Adrenal gland (tissue), 5 donors: ENCODE data around the gene HORMAD2.
"Not testable (repeated sequence)": the region's sequence is repeated elsewhere in the genome, so short reads cannot be mapped to it uniquely, and the experiment has no call there.

ENCODE experiments used
- POLR2A ChIP-seq, 2 donors: fragments of 450-650 bp; IDR thresholded peaks; one replicate each; pipeline ENCODE4 v1.6.1; 2017; ENCODE audit warnings: antibody characterized with exemption in 2 of 2, mild to moderate bottlenecking in 2 of 2, moderate library complexity in 1 of 2
- TF ChIP-seq, protein P1 (sequence below), 6 experiments: fragments of 450-650 bp in 4 of 6; fragments of 200-600 bp in 2 of 6; sonication (generic) in 1 of 6; IDR thresholded peaks; 1 replicate in 5 of 6; 2 replicates in 1 of 6; pipeline versions ENCODE4 v1.5.1 to v1.8.0; 2016 to 2021; ENCODE audit warnings: antibody characterized with exemption in 6 of 6, mild to moderate bottlenecking in 2 of 6, moderate library complexity in 1 of 6
- donor health status: DM: no; HTN: no; CAD: no.

DNA sequence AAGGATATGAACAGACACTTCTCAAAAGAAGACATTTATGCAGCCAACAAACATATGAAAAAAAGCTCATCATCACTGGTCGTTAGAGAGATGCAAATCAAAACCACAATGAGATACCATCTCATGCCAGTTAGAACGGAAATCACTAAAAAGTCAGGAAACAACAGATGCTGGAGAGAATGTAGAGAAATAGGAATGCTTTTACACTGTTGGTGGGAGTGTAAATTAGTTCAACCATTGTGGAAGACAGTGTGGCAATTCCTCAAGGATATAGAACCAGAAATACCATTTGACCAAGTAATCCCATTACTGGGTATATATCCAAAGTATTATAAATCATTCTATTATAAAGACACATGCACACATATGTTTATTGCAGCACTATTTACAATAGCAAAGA, 20.5 kb downstream of the HORMAD2 start:
- TF ChIP-seq POLR2A (IDR thresholded peaks at IDR 0.05): not testable (repeated sequence)
- TF ChIP-seq, protein P1, sequence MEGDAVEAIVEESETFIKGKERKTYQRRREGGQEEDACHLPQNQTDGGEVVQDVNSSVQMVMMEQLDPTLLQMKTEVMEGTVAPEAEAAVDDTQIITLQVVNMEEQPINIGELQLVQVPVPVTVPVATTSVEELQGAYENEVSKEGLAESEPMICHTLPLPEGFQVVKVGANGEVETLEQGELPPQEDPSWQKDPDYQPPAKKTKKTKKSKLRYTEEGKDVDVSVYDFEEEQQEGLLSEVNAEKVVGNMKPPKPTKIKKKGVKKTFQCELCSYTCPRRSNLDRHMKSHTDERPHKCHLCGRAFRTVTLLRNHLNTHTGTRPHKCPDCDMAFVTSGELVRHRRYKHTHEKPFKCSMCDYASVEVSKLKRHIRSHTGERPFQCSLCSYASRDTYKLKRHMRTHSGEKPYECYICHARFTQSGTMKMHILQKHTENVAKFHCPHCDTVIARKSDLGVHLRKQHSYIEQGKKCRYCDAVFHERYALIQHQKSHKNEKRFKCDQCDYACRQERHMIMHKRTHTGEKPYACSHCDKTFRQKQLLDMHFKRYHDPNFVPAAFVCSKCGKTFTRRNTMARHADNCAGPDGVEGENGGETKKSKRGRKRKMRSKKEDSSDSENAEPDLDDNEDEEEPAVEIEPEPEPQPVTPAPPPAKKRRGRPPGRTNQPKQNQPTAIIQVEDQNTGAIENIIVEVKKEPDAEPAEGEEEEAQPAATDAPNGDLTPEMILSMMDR (IDR thresholded peaks at IDR 0.05): not testable (repeated sequence)
